Measurements from ENCODE around the gene MXI1. TPM values are rescaled to one million over a fixed set of nuclear protein-coding genes. Genes with fewer than 3 reads are reported as not detected.

The MXI1 gene
- total and polyA plus RNA-seq, 2 of the 4 experiments (the other 2 are of a cell fraction) = 7.2 to 11.8 TPM

DNA sequence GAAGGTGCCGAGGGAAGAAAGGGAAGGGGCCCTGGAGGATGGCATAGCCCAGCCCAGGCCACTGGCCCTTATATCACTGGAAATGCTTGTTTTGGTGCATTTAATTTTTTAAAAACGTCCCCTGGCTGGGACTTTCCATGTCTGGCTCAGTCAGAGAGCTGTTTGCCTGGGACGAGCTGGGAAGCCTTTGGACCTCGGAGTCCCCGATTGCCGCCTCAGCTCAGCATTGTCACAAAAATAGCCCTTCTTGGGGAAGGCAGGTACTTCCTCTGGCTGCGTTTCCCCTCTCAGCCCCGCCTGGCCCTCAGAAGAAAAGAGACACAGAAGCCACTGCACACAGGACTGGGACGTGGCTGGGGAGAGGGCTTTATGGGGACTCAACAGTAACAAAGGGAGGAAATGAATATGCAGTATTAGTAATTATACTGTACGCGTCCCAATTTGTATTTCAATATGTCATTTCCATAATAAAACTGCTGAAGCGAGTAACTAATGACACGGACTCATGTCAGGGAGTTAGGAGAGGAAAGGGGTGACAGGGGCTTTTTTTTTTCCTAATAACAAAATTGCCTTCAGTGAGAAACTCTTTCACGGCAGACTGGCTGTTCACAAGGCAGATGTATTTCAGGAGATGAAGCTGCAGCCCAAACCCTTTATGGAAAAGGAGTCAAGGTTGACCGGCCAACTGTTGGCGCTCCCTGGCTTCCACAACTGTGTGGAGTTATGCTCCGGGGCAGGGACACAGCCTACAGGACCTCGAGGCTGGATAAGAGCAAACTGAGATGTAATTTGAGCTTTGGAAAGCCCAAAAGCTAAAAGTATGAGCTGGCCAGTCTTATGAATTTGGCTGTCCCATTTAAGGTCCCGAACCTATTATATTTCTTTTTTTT, 31.0 kb upstream of the MXI1 start (continued):
- no peak for TF ChIP-seq RFX5 (IDR thresholded peaks at IDR 0.05; ENCODE audit: low read depth, low read length)

DNA sequence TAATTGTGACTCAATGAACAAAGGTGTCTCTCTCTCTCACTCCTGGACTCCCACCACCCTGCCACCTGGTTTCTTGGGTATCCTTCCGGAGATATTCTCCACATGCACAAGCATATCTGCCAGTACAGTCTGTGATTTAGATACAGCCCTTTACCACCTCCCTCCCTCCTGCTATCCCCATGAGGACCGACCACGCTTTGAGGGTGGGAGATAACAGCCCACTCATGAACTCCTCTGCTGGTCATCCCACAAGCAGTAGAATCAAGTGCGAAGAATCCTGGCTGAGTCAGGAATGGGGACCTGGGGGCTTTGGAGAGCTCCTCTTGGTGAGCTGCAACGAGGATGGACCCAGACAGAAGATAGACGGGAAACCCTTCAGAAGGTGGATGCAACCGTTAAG, 28.2 kb upstream of the MXI1 start:
- Histone ChIP-seq H3K18ac (ENCODE audit: low read depth, low read length) (no peak overlapping the region), H3K79me1 (ENCODE audit: low read depth in 1 of 2, low read length in 2 of 2) (no peaks in the 10 kb centered on the region), H3K4me3 (ENCODE audit: insufficient read depth, low read depth, low read length) (no peak overlapping the region), H2BK20ac (ENCODE audit: low read depth, low read length) (no peak overlapping the region), H2BK5ac (ENCODE audit: low read depth, low read length, poor library complexity, severe bottlenecking) (no peak overlapping the region), H3K4me1 (ENCODE audit: control insufficient read depth, insufficient read depth, low read length) (no peaks in the 10 kb centered on the region), H4K20me1 (ENCODE audit: insufficient read depth, low read length) (no peaks in the 10 kb centered on the region), H2AK9ac (replicated peaks; ENCODE audit: low read depth, low read length, poor library complexity) (no peak overlapping the region), H3K14ac (replicated peaks; ENCODE audit: low read depth, low read length) (no peak overlapping the region), H3K23ac (ENCODE audit: low read depth, low read length) (no peak overlapping the region), H3K27ac (ENCODE audit: insufficient read depth, low read length) (no peak overlapping the region), H3K9me3 (ENCODE audit: control insufficient read depth, insufficient read depth, low read length) (no peaks in the 10 kb centered on the region), H3K4ac (ENCODE audit: low read depth, low read length) (no peak overlapping the region), H3K27me3 (ENCODE audit: control insufficient read depth, insufficient read depth, low read length) (peaks cover 18% of the 10 kb centered on the region), H3K9me1 (ENCODE audit: insufficient read depth, low read length) (no peaks in the 10 kb centered on the region), H3K56ac (ENCODE audit: extremely low read depth, insufficient read depth, low read length) (no peak overlapping the region), H2BK120ac (ENCODE audit: low read depth, low read length) (no peak overlapping the region), H3K4me2 (ENCODE audit: low read depth, low read length) (no peak overlapping the region), H4K8ac (ENCODE audit: low read depth in 2 of 2, low read length in 2 of 2) (no peak overlapping the region), H4K91ac (ENCODE audit: insufficient read depth, low read depth, low read length) (no peak overlapping the region), H3K36me3 (ENCODE audit: control insufficient read depth, insufficient read depth, low read length) (no peaks in the 10 kb centered on the region), H2AFZ (replicated peaks; ENCODE audit: low read length, poor library complexity) (no peak overlapping the region), H2AK5ac (ENCODE audit: low read depth, low read length) (no peak overlapping the region), H4K5ac (ENCODE audit: low read depth, low read length) (no peak overlapping the region), H3K9ac (ENCODE audit: low read depth, low read length) (no peak overlapping the region), H2BK15ac (ENCODE audit: low read depth, low read length) (no peak overlapping the region)
- DNase-seq (no peak), ATAC-seq (ENCODE audit: low read depth) (no peak)
- no TSS peak for BruUV-seq (replicated peaks)
- 68% methylated on average over 3 of the region's 7 CpGs; no CpG with 5 or more reads in 1 of the 2 experiments for WGBS, 2 experiments (ENCODE audit: extremely low coverage in 2 of 2, insufficient read length in 1 of 2)
- dilution Hi-C loops (cut with HindIII; ENCODE audit: low sequenced_read_pairs, unreplicated experiment) = no loop called here
- in situ Hi-C loops (cut with MboI; ENCODE audit: low sequenced_read_pairs) = no loop called here
- POLR2A ChIA-PET (ENCODE audit: unreplicated experiment) = no interaction called here
- CTCF ChIA-PET = no interaction called here
- intact Hi-C loops (cut with micrococcal nuclease) = no loop called here
- TF ChIP-seq BHLHE40 (IDR thresholded peaks at IDR 0.05; ENCODE audit: low read depth, low read length) (no peak), CEBPB (IDR thresholded peaks at IDR 0.05; ENCODE audit: low read depth, low read length) (no peak), MAZ (IDR thresholded peaks at IDR 0.05; ENCODE audit: borderline replicate concordance, low read depth, low read length) (no peak), FOS (IDR thresholded peaks at IDR 0.05; ENCODE audit: low read depth, low read length) (no peak), POLR2A (IDR thresholded peaks at IDR 0.05; ENCODE audit: low read depth, low read length) (no peak), MAFK (IDR thresholded peaks at IDR 0.05; ENCODE audit: low read depth, low read length) (no peak), NFE2L2 (IDR thresholded peaks at IDR 0.05; ENCODE audit: low read depth, low read length) (no peak), SMC3 (IDR thresholded peaks at IDR 0.05; ENCODE audit: low read depth, low read length) (no peak), MXI1 (IDR thresholded peaks at IDR 0.05; ENCODE audit: borderline replicate concordance, low read depth, low read length) (no peak)
- TF ChIP-seq, protein P1, sequence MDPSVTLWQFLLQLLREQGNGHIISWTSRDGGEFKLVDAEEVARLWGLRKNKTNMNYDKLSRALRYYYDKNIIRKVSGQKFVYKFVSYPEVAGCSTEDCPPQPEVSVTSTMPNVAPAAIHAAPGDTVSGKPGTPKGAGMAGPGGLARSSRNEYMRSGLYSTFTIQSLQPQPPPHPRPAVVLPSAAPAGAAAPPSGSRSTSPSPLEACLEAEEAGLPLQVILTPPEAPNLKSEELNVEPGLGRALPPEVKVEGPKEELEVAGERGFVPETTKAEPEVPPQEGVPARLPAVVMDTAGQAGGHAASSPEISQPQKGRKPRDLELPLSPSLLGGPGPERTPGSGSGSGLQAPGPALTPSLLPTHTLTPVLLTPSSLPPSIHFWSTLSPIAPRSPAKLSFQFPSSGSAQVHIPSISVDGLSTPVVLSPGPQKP (IDR thresholded peaks at IDR 0.05; ENCODE audit: borderline replicate concordance, low read depth, low read length) = no peak
- TF ChIP-seq, protein P2, sequence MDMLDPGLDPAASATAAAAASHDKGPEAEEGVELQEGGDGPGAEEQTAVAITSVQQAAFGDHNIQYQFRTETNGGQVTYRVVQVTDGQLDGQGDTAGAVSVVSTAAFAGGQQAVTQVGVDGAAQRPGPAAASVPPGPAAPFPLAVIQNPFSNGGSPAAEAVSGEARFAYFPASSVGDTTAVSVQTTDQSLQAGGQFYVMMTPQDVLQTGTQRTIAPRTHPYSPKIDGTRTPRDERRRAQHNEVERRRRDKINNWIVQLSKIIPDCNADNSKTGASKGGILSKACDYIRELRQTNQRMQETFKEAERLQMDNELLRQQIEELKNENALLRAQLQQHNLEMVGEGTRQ (IDR thresholded peaks at IDR 0.05; ENCODE audit: low read depth, low read length) = no peak
- TF ChIP-seq, protein P3, sequence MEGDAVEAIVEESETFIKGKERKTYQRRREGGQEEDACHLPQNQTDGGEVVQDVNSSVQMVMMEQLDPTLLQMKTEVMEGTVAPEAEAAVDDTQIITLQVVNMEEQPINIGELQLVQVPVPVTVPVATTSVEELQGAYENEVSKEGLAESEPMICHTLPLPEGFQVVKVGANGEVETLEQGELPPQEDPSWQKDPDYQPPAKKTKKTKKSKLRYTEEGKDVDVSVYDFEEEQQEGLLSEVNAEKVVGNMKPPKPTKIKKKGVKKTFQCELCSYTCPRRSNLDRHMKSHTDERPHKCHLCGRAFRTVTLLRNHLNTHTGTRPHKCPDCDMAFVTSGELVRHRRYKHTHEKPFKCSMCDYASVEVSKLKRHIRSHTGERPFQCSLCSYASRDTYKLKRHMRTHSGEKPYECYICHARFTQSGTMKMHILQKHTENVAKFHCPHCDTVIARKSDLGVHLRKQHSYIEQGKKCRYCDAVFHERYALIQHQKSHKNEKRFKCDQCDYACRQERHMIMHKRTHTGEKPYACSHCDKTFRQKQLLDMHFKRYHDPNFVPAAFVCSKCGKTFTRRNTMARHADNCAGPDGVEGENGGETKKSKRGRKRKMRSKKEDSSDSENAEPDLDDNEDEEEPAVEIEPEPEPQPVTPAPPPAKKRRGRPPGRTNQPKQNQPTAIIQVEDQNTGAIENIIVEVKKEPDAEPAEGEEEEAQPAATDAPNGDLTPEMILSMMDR (conservative IDR thresholded peaks at IDR 0.05; ENCODE audit: low read depth, low read length) = no peak
